Neural cell (in vitro differentiated cells): ENCODE results near the gene PKN2.

Experiments
- CTCF ChIP-seq: fragments of 450-650 bp; IDR thresholded peaks from 2 replicates; pipeline ENCODE4 v1.5.1; 2014; ENCODE audit warnings: antibody characterized with exemption, mild to moderate bottlenecking, moderate library complexity; ENCODE audit not compliant: poor library complexity, severe bottlenecking
- EP300 ChIP-seq: fragments of 450-650 bp; conservative IDR thresholded peaks from 2 replicates; pipeline ENCODE4 v1.6.1; 2014; ENCODE audit warnings: antibody characterized with exemption, mild to moderate bottlenecking, moderate library complexity; ENCODE audit not compliant: poor library complexity, severe bottlenecking
- EZH2 ChIP-seq: fragments of 200-600, 300-800 bp; shearing (Covaris generic), sonication (generic); IDR thresholded peaks from 2 replicates; pipeline ENCODE4 v1.6.1; 2014; ENCODE audit warnings: antibody characterized with exemption, low read length, borderline replicate concordance, mild to moderate bottlenecking; ENCODE audit not compliant: insufficient read depth, poor library complexity, severe bottlenecking
- POLR2AphosphoS5 ChIP-seq: IDR thresholded peaks from 2 replicates; pipeline ENCODE4 v1.6.1; 2012
- RAD21 ChIP-seq: fragments of 450-650 bp; conservative IDR thresholded peaks from 2 replicates; pipeline ENCODE4 v1.6.1; 2014; ENCODE audit warnings: antibody characterized with exemption, mild to moderate bottlenecking, moderate library complexity
- TAF1 ChIP-seq: IDR thresholded peaks from 2 replicates; pipeline ENCODE4 v1.6.1; 2012; ENCODE audit warnings: low read depth
- TF ChIP-seq, protein P1 (sequence below): IDR thresholded peaks from 2 replicates; pipeline ENCODE4 v1.6.1; 2012; ENCODE audit warnings: borderline replicate concordance

GRCh38 chr1:88802950-88803349 lies 118.9 kb downstream of the PKN2 start:
- TF ChIP-seq CTCF (no peak), TAF1 (no peak), EZH2 (no peak), EP300 (no peak), POLR2AphosphoS5 (no peak), RAD21 (no peak)
- TF ChIP-seq, protein P1, sequence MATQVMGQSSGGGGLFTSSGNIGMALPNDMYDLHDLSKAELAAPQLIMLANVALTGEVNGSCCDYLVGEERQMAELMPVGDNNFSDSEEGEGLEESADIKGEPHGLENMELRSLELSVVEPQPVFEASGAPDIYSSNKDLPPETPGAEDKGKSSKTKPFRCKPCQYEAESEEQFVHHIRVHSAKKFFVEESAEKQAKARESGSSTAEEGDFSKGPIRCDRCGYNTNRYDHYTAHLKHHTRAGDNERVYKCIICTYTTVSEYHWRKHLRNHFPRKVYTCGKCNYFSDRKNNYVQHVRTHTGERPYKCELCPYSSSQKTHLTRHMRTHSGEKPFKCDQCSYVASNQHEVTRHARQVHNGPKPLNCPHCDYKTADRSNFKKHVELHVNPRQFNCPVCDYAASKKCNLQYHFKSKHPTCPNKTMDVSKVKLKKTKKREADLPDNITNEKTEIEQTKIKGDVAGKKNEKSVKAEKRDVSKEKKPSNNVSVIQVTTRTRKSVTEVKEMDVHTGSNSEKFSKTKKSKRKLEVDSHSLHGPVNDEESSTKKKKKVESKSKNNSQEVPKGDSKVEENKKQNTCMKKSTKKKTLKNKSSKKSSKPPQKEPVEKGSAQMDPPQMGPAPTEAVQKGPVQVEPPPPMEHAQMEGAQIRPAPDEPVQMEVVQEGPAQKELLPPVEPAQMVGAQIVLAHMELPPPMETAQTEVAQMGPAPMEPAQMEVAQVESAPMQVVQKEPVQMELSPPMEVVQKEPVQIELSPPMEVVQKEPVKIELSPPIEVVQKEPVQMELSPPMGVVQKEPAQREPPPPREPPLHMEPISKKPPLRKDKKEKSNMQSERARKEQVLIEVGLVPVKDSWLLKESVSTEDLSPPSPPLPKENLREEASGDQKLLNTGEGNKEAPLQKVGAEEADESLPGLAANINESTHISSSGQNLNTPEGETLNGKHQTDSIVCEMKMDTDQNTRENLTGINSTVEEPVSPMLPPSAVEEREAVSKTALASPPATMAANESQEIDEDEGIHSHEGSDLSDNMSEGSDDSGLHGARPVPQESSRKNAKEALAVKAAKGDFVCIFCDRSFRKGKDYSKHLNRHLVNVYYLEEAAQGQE: no peak
